Measurements from ENCODE around the gene RAB36.

The RAB36 gene

DNA sequence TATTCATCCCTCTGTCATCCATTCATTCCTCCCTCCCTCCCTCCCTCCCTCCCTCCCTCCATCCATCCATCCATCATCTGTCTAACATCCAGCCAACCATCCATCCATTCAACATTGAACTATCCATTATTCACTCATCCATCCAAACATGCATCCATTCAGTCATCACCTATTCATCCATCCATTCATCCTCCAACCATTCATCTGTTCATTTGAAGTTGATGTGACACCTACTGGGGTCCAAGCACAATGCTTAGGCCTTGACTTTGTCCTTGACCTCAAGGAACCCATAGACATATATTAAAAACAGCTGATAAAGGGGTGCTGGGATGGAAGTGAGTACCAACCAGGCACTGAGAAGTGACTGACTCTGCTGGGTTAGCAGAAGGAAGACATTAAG lies 61.6 kb downstream of the RAB36 start:
- no peak for DNase-seq (ENCODE audit: low read depth)

DNA sequence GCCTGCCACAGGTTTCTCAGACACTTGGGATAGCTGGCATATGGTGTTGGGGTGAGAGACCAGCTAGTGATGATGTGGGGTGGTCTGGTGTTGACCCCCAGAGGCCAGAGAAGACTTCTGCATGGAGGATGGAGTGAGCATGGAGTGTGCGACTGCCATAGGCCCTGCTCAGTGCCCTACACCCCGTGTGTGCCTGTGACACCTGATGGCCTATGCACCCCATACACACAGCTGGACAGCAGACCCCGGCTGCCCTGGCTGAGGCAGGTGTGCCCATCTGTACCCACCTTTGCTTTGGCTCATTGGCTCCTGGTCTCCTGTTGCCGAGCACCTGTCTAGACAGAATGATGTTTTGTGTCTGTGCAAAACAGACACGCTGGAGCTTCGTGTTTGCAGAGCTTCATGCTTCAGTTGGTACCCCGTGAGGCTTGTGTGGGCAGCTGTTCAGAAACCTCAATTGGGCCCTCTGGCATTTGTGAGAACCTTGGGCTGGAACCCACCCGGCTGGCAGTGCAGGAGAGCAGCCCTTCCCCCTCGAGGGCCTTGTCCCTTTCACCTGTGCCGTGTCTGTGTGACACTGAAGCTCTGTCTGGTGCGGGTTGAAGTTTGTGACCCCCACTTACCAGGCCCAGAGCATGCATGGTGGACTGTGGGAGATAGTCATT lies 62.6 kb downstream of the RAB36 start:
- no peak for DNase-seq (ENCODE audit: low read depth)

DNA sequence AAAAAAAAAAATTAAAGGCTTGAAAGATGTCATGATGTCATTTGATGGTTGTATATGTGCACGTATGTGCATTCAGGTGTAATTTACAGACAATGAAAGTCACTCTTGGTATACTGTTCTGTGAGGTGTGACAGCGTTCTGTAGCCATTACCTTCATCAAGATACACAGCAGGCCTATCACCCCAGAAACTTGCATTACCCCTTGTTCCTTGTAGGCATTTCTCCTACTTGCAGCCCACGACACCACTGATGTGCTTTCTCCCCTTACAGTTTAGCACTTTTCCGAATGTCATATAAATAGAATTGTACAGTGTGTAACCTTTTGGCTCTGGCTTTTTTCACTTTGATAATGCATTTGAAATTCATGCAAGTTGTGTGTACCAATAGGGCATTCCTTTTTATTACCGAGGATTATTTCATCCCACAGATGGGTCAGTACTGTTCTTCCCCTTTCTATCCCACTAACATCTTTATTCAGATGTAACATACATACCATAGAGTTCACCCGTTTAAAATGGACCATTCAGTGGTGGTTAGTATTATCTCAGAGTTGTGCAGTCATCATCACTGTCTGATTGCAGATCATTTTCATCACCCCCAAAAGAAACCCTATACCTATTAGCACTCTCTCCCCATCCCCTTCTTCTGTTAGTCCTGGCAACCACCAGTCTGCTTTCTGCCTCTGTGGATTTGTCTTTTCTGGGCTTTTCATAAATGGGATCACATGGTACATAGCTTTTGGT lies 65.3 kb downstream of the RAB36 start:
- no peak for DNase-seq (ENCODE audit: low read depth)

DNA sequence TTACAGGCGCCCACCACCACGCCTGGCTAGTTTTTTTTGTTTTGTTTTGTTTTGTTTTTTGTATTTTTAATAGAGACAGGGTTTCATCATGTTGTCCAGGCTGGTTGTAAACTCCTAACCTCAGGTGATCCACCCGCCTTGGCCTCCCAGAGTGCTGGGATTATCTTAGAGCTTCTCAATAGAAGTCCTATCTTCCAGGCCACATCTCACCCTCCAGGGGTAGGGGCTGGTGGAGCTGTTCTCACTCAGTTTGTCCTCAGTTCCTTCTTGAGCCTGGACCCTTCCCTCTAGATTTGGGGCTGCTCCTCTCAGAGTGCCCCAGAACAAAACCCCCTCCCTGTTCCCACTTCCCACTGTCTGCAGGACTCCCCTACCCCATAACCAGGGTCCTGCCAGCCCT lies 66.3 kb downstream of the RAB36 start:
- no peak for DNase-seq (ENCODE audit: low read depth)

DNA sequence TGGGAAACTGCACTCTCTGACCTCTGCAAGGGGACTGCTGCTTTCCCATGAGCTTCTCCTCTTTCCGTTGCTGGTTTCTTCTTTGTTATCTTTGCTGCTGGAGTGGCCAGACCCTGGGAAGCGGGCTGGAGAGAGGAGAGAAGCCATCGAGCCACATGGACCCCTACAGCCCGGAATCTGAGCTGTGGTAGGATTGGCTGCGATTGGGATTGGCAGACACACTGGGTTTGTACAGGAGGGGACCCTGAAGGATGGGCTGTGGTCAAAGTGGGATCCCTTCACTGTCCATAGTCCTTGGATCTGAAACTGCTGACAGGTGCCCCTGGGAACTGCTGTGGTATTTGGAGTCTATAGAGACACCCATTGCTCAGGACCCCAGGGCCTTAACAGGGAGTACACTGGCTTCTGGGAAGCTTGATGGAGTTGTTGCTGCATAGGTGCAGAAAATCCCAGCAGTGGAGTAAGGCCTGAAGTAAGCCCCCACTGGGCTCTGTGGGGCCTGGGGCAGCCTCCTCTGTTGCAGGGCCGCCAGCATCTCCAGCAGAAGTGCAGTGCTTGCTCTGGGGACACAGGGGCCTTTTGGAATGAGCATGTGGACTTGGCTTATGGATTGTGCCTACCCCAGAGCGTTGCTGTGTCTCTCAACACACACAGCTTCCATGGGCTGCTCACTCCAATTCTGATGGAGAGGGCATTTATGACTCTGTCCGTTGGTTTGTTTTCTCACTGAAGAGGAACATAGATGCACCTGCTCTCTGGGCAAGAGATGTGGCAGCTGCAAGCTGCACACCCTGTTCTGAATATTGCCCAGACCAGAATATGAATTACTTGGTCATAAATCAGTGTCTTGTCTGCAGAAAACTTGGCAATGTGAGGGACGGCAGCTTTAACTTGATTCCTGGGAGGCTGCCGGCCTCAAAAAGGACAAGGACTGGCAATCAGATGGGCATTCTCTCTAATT lies 67.1 kb downstream of the RAB36 start:
- DNase-seq (ENCODE audit: low read depth) = no peak

DNA sequence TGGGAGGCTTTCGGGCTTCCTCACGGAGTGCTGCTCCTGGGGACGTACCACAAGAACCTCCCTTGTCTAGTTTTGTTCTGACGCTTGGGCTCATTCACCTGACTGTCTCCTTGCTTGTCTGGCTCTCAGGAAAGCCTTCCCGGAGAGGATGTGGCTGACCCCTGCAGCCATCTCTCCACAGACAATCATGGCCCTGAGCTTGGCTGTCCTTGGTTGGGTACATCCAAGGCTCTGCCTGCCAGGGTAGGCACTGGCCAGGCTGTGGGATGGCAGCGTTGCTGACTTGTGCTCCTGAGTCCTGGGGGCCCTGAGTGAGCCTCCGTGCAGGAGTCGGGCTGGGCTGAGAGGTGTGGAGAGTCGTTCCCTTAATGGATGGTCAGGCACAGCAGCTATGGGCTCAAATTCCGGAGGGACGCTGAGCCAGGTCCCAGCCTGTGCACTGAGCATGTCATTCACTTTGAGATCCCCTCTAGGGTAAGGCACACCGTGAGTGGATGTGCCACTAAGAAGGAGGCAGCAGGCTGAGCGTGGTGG lies 67.8 kb downstream of the RAB36 start:
- DNase-seq (ENCODE audit: low read depth) = no peak

DNA sequence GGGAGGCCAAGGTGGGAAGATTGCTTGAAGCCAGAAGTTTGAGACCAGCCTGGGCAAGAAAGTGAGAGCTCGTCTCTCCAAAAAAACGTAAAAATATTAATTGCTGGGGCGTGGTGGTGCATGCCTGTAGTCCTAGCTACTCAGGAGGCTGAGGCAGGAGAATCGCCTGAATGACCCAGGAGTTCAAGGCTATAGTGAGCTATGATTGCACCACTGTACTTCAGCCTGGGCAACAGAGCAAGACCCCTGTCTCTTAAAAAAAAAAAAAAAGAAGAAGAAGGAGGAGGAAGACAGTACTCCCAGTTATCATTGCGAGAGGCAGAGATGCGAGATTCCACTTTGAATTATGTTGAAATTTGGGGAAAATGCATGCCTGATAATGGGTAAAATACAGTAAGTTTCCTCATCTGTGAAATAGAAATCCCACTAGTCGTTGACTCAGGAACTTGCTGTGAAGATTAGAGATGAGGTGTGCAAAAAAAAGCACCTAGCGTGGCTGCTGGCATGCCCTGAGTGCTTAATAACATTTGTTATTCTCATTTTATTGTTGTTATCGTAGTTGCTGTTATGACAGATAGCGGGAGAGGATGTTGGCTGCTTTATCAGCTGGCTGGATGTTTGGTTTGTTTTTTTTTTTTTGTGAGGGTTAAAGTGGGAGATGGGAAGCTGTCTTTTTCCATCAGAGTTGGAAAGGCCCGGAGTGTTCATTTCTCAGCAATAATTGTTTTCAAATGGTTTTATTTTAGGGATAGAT lies 68.5 kb downstream of the RAB36 start:
- no peak for DNase-seq (ENCODE audit: low read depth)
